ENCODE data around the gene PEDS1. TPM values are rescaled to one million over a fixed set of nuclear protein-coding genes. Genes with fewer than 3 reads are reported as not detected.

The PEDS1 gene
- total and polyA plus RNA-seq, 2 of the 13 experiments (the other 11 are each of a cell fraction or from before 2014, with no cell fraction given): 30.5 to 93.9 TPM

DNA sequence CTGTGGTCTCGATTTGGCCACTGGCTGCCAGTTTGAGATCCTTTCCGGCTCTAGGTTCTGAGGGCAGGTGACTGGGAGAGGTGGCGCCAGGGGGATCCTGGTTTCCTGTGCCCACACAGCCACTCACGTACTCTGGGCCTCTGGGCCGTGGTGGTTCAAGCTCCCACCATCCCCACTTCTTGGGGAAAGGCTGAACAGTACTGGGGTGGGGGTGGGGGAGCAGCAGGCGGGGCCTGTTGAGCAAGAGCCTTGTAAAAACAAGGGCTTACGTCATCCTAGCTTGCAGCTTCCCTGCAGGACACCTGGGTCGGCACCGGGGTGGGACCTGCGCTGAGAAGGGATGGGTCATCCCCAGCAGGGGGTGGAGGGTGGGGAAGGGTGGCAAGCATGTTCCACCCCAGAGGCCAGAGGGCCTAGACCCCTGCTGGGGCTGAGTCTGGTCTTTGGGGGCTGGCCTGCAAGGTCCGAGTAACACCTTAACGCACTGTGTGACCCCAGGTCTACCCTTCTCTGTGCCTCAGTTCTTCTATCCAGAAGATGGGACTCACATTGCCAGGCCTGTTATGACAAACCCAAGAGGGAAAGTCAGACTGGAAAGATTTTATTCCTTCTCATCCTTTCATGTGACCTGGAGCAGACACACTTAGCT lies 34.0 kb upstream of the PEDS1 start (continued):
- TF ChIP-seq CSRNP1 (CRISPR knock-in tag; IDR thresholded peaks at IDR 0.05) (no peak; the same call in 1 of the 2 replicates), SIX1 (CRISPR knock-in tag; IDR thresholded peaks at IDR 0.05; ENCODE audit: borderline replicate concordance) (no peak), ZNF143 (CRISPR knock-in tag; IDR thresholded peaks at IDR 0.05) (no peak), ZNF83 (CRISPR knock-in tag; IDR thresholded peaks at IDR 0.05; ENCODE audit: borderline replicate concordance) (no peak; the same call in 1 of the 2 replicates), TGIF2 (CRISPR knock-in tag; IDR thresholded peaks at IDR 0.05) (no peak; the same call in none of the 2 replicates), ZNF646 (CRISPR knock-in tag; IDR thresholded peaks at IDR 0.05) (no peak), ZFP91 (CRISPR knock-in tag; IDR thresholded peaks at IDR 0.05; ENCODE audit: borderline replicate concordance) (no peak; the same call in 1 of the 2 replicates), PBX3 (CRISPR knock-in tag; IDR thresholded peaks at IDR 0.05; ENCODE audit: borderline replicate concordance) (no peak), PHF8 (CRISPR knock-in tag; IDR thresholded peaks at IDR 0.05) (no peak), KLF13 (CRISPR knock-in tag; IDR thresholded peaks at IDR 0.05) (peak; percentile 74; the same call in 1 of the 2 replicates), SP5 (CRISPR knock-in tag; IDR thresholded peaks at IDR 0.05; ENCODE audit: borderline replicate concordance, low read depth) (0 out of 2 replicates have a peak, but pooled peaks have one; percentile 56), KDM5B (CRISPR knock-in tag; IDR thresholded peaks at IDR 0.05; ENCODE audit: borderline replicate concordance) (no peak), RXRB (CRISPR knock-in tag; IDR thresholded peaks at IDR 0.05; ENCODE audit: borderline replicate concordance) (peak; percentile 55; the same call in 1 of the 2 replicates), TMF1 (CRISPR knock-in tag; IDR thresholded peaks at IDR 0.05; ENCODE audit: low read depth) (no peak)
- TF ChIP-seq, protein P1, sequence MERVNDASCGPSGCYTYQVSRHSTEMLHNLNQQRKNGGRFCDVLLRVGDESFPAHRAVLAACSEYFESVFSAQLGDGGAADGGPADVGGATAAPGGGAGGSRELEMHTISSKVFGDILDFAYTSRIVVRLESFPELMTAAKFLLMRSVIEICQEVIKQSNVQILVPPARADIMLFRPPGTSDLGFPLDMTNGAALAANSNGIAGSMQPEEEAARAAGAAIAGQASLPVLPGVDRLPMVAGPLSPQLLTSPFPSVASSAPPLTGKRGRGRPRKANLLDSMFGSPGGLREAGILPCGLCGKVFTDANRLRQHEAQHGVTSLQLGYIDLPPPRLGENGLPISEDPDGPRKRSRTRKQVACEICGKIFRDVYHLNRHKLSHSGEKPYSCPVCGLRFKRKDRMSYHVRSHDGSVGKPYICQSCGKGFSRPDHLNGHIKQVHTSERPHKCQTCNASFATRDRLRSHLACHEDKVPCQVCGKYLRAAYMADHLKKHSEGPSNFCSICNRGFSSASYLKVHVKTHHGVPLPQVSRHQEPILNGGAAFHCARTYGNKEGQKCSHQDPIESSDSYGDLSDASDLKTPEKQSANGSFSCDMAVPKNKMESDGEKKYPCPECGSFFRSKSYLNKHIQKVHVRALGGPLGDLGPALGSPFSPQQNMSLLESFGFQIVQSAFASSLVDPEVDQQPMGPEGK (CRISPR knock-in tag; IDR thresholded peaks at IDR 0.05): peak; percentile 87

Measured in HepG2 (cell line).